ENCODE measurements around the gene DMPK.
A peak's percentile ranks its signal among the peaks of the same experiment; 100 is the strongest.

DMPK gene

GRCh38 chr19:45782162-45782691, at the start of gene DMPK:
Gene DMPK (minus strand): TSS chr19:45782490. CDS start chr19:45782352, 138 bp downstream.
- no peak for DNase-seq

GRCh38 chr19:45828945-45829344, 46.7 kb upstream of the DMPK start:
- no peak for DNase-seq

- no peak for DNase-seq
These were observed 46.2 kb upstream of the DMPK start for GRCh38 chr19:45828523-45828922.

GRCh38 chr19:45827459-45828093, 45.3 kb upstream of the DMPK start:
- DNase-seq = no peak

- DNase-seq = no peak
These were observed 44.6 kb upstream of the DMPK start for GRCh38 chr19:45826934-45827333.

GRCh38 chr19:45825917-45826893, 43.9 kb upstream of the DMPK start:
- no peak for DNase-seq

- DNase-seq = no peak
These were observed 42.9 kb upstream of the DMPK start for GRCh38 chr19:45825263-45825605.

GRCh38 chr19:45824531-45825262, 42.4 kb upstream of the DMPK start:
- DNase-seq = no peak

- DNase-seq = no peak
These were observed 41.8 kb upstream of the DMPK start for GRCh38 chr19:45824041-45824471.

- no peak for DNase-seq
These were observed 40.9 kb upstream of the DMPK start for GRCh38 chr19:45823182-45823581.

- no peak for DNase-seq
These were observed 40.4 kb upstream of the DMPK start for GRCh38 chr19:45822716-45823115.

GRCh38 chr19:45821570-45821969, 39.3 kb upstream of the DMPK start:
- DNase-seq = no peak

GRCh38 chr19:45821103-45821521, 38.8 kb upstream of the DMPK start:
- no peak for DNase-seq

- no peak for DNase-seq
These were observed 38.3 kb upstream of the DMPK start for GRCh38 chr19:45820413-45821102.

- DNase-seq = no peak
These were observed 37.5 kb upstream of the DMPK start for GRCh38 chr19:45819769-45820168.

- no peak for DNase-seq
These were observed 35.5 kb upstream of the DMPK start for GRCh38 chr19:45817725-45818301.

- peak; percentile 99 for DNase-seq
These were observed 34.9 kb upstream of the DMPK start for GRCh38 chr19:45817010-45817724.

GRCh38 chr19:45816236-45817009, 34.1 kb upstream of the DMPK start:
- no peak for DNase-seq

- no peak for DNase-seq
These were observed 33.4 kb upstream of the DMPK start for GRCh38 chr19:45815481-45816216.
